Left kidney (tissue), 1 donor: ENCODE results near the gene LCN6. TPM values are rescaled to one million over a fixed set of nuclear protein-coding genes. Genes with fewer than 3 reads are reported as not detected.

ENCODE experiments used
- polyA plus RNA-seq: library from polyadenylated mRNA; unstranded; fragments of 120-200 nt; gene quantifications from one replicate; pipeline ENCODE4 v1.2.1, GENCODE V29; 2013; ENCODE audit not compliant: insufficient read length

Gene LCN6
- polyA plus RNA-seq, 1 donor, result not detected

Other genes starting within 250 kb of the LCN6 start
- gene NOTCH1, start 202.5 kb downstream of the LCN6 start, polyA plus RNA-seq, result 26.4 TPM
- gene EGFL7, start 85.6 kb downstream of the LCN6 start, polyA plus RNA-seq, result 38.8 TPM
- gene AGPAT2, start 61.1 kb downstream of the LCN6 start, polyA plus RNA-seq, result 34.4 TPM
- gene DIPK1B, start 36.0 kb downstream of the LCN6 start, polyA plus RNA-seq, result 27.6 TPM
- 1.8 TPM for gene LCN10, start 5.6 kb downstream of the LCN6 start, polyA plus RNA-seq
- gene LCN8, start 9.7 kb upstream of the LCN6 start, polyA plus RNA-seq, result 0.12 TPM
- 0.23 TPM for gene LCN15, start 16.0 kb upstream of the LCN6 start, polyA plus RNA-seq
- gene TMEM141, start 42.8 kb upstream of the LCN6 start, polyA plus RNA-seq, result 53.9 TPM
- 5.5 TPM for gene CCDC183, start 47.8 kb upstream of the LCN6 start, polyA plus RNA-seq
- 59.9 TPM for gene RABL6, start 59.4 kb upstream of the LCN6 start, polyA plus RNA-seq
- 1.00 TPM for gene AJM1, start 94.0 kb upstream of the LCN6 start, polyA plus RNA-seq
- gene PHPT1, start 100.9 kb upstream of the LCN6 start, polyA plus RNA-seq, result 64.9 TPM
- gene MAMDC4, start 103.8 kb upstream of the LCN6 start, polyA plus RNA-seq, result 5.4 TPM
- 275 TPM for gene EDF1, start 117.8 kb upstream of the LCN6 start, polyA plus RNA-seq
- 12.7 TPM for gene TRAF2, start 138.0 kb upstream of the LCN6 start, polyA plus RNA-seq
- 33.7 TPM for gene FBXW5, start 196.2 kb upstream of the LCN6 start, polyA plus RNA-seq
- gene C8G, start 196.7 kb upstream of the LCN6 start, polyA plus RNA-seq, result 0.42 TPM
- gene LCN12, start 203.7 kb upstream of the LCN6 start, polyA plus RNA-seq, result 20.2 TPM
- 61.3 TPM for gene PTGDS, start 229.0 kb upstream of the LCN6 start, polyA plus RNA-seq
- 0.43 TPM for gene LCNL1, start 234.5 kb upstream of the LCN6 start, polyA plus RNA-seq
- 23.3 TPM for gene PAXX, start 243.9 kb upstream of the LCN6 start, polyA plus RNA-seq
- not detected for gene CLIC3, start 248.0 kb upstream of the LCN6 start, polyA plus RNA-seq